Right lobe of liver (tissue), 4 donors: Measurements from ENCODE around the gene RAP1GAP2.

ENCODE experiments used
- POLR2A ChIP-seq: fragments of 450-650 bp; IDR thresholded peaks from one replicate; pipeline ENCODE4 v1.6.1; 2017; ENCODE audit warnings: antibody characterized with exemption, mild to moderate bottlenecking
- TF ChIP-seq, protein P1 (sequence below), 4 donors: fragments of 200-600 bp in 3 of 4; fragments of 450-650 bp in 1 of 4; IDR thresholded peaks; one replicate each; pipeline versions ENCODE4 v1.5.1 to v1.8.0; 2016 to 2022; ENCODE audit warnings: antibody characterized with exemption in 4 of 4, mild to moderate bottlenecking in 2 of 4
- donor health status: DM: no; HTN: no; CAD: no.
- donor health status: DM: no; HTN: no; CAD: no.
- donor health status: DM: no; HTN: yes; CAD: no.

DNA sequence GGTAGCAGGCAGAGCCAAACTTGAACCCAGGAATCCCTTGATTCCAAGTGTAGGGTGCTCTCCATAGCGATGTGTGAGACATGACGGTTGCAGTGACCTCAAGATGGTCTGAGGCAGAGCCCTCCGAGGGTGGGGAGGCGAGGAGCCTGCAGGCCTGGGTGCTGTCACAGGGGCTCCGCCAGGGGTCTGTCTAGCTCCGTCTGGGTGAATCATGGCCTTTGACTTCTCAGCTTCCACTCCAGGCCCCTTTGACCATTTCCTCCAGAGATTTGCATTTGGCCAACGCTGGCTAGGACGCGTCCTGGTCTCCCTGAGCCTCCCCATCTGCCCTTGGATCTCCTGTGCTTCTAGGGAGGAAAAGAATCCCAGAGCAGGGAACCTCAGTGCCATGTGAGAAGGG lies 104.6 kb downstream of the RAP1GAP2 start:
- TF ChIP-seq, protein P1, sequence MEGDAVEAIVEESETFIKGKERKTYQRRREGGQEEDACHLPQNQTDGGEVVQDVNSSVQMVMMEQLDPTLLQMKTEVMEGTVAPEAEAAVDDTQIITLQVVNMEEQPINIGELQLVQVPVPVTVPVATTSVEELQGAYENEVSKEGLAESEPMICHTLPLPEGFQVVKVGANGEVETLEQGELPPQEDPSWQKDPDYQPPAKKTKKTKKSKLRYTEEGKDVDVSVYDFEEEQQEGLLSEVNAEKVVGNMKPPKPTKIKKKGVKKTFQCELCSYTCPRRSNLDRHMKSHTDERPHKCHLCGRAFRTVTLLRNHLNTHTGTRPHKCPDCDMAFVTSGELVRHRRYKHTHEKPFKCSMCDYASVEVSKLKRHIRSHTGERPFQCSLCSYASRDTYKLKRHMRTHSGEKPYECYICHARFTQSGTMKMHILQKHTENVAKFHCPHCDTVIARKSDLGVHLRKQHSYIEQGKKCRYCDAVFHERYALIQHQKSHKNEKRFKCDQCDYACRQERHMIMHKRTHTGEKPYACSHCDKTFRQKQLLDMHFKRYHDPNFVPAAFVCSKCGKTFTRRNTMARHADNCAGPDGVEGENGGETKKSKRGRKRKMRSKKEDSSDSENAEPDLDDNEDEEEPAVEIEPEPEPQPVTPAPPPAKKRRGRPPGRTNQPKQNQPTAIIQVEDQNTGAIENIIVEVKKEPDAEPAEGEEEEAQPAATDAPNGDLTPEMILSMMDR (IDR thresholded peaks at IDR 0.05), result no peak
- no peak for TF ChIP-seq POLR2A
